Measurements from ENCODE around the gene SLF2. TPM values are rescaled to one million over a fixed set of nuclear protein-coding genes. Genes with fewer than 3 reads are reported as not detected.
A peak's percentile ranks its signal among the peaks of the same experiment; 100 is the strongest.

The SLF2 gene
- total and polyA plus RNA-seq, 2 of the 13 experiments (the other 11 are each of a cell fraction or from before 2014, with no cell fraction given) = 12.2 to 48.1 TPM

DNA sequence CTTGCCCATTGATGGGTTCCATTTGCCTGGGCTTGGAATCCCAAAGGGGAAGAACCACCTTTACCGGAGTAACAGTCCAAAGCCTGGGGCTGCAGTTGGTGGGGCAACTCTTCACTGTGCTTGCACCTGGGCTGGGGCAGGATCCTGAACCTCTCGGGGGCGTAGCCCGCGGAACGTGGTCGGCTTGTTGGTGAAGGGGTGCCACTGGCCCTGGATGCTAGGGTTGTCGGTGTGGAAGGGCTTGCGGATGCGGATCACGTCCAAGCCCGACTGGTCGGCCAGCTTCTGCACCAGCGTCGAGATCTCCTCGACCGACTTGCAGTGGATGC, 73.8 kb downstream of the SLF2 start (continued):
- TF ChIP-seq, protein P1, sequence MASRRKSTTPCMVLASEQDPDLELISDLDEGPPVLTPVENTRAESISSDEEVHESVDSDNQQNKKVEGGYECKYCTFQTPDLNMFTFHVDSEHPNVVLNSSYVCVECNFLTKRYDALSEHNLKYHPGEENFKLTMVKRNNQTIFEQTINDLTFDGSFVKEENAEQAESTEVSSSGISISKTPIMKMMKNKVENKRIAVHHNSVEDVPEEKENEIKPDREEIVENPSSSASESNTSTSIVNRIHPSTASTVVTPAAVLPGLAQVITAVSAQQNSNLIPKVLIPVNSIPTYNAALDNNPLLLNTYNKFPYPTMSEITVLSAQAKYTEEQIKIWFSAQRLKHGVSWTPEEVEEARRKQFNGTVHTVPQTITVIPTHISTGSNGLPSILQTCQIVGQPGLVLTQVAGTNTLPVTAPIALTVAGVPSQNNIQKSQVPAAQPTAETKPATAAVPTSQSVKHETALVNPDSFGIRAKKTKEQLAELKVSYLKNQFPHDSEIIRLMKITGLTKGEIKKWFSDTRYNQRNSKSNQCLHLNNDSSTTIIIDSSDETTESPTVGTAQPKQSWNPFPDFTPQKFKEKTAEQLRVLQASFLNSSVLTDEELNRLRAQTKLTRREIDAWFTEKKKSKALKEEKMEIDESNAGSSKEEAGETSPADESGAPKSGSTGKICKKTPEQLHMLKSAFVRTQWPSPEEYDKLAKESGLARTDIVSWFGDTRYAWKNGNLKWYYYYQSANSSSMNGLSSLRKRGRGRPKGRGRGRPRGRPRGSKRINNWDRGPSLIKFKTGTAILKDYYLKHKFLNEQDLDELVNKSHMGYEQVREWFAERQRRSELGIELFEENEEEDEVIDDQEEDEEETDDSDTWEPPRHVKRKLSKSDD (CRISPR knock-in tag; IDR thresholded peaks at IDR 0.05; ENCODE audit: low read depth) = no peak
- TF ChIP-seq MED1 (CRISPR knock-in tag; IDR thresholded peaks at IDR 0.05) = peak; percentile 10; the same call in 1 of the 2 replicates
- TF ChIP-seq, protein P2, sequence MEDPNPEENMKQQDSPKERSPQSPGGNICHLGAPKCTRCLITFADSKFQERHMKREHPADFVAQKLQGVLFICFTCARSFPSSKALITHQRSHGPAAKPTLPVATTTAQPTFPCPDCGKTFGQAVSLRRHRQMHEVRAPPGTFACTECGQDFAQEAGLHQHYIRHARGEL (CRISPR knock-in tag; IDR thresholded peaks at IDR 0.05) = peak; percentile 81; the same call in 1 of the 2 replicates
- TF ChIP-seq KMT2A (CRISPR knock-in tag; IDR thresholded peaks at IDR 0.05) = no peak
- TF ChIP-seq ZNF792 (CRISPR knock-in tag; IDR thresholded peaks at IDR 0.05) = peak; percentile 28; the same call in 1 of the 2 replicates
- TF ChIP-seq ZC3H4 (CRISPR knock-in tag; IDR thresholded peaks at IDR 0.05; ENCODE audit: borderline replicate concordance) = no peak
- 0 out of 2 replicates have a peak, but pooled peaks have one; percentile 4 for TF ChIP-seq ZNF629 (CRISPR knock-in tag; conservative IDR thresholded peaks at IDR 0.05)
- TF ChIP-seq PTBP1 (IDR thresholded peaks at IDR 0.05; ENCODE audit: low read depth, low read length, poor library complexity, severe bottlenecking) = no peak
- peak; percentile 30; the same call in 1 of the 2 replicates for TF ChIP-seq REL (CRISPR knock-in tag; conservative IDR thresholded peaks at IDR 0.05)
- no peak for TF ChIP-seq SIX1 (CRISPR knock-in tag; IDR thresholded peaks at IDR 0.05; ENCODE audit: borderline replicate concordance)
- 0 out of 2 replicates have a peak, but pooled peaks have one; percentile 23 for TF ChIP-seq KAT7 (CRISPR knock-in tag; IDR thresholded peaks at IDR 0.05; ENCODE audit: borderline replicate concordance)
- 0 out of 2 replicates have a peak, but pooled peaks have one; percentile 3 for TF ChIP-seq FOXO1 (CRISPR knock-in tag; IDR thresholded peaks at IDR 0.05)
- 0 out of 2 replicates have a peak, but pooled peaks have one; percentile 26 for TF ChIP-seq ZNF790 (CRISPR knock-in tag; IDR thresholded peaks at IDR 0.05; ENCODE audit: borderline replicate concordance)
- TF ChIP-seq, protein P3, sequence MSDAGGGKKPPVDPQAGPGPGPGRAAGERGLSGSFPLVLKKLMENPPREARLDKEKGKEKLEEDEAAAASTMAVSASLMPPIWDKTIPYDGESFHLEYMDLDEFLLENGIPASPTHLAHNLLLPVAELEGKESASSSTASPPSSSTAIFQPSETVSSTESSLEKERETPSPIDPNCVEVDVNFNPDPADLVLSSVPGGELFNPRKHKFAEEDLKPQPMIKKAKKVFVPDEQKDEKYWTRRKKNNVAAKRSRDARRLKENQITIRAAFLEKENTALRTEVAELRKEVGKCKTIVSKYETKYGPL (CRISPR knock-in tag; IDR thresholded peaks at IDR 0.05) = peak; percentile 9; the same call in 1 of the 2 replicates
- 0 out of 2 replicates have a peak, but pooled peaks have one; percentile 4 for TF ChIP-seq ZNF598 (CRISPR knock-in tag; IDR thresholded peaks at IDR 0.05; ENCODE audit: borderline replicate concordance)
- 0 out of 2 replicates have a peak, but pooled peaks have one; percentile 5 for TF ChIP-seq MIER2 (CRISPR knock-in tag; IDR thresholded peaks at IDR 0.05)
- TF ChIP-seq RARG (CRISPR knock-in tag; IDR thresholded peaks at IDR 0.05; ENCODE audit: low read depth) = no peak
- no peak for TF ChIP-seq ZKSCAN5 (CRISPR knock-in tag; IDR thresholded peaks at IDR 0.05)
- TF ChIP-seq ZNF263 (CRISPR knock-in tag; IDR thresholded peaks at IDR 0.05) = 0 out of 2 replicates have a peak, but pooled peaks have one; percentile 10
- TF ChIP-seq SIN3A (IDR thresholded peaks at IDR 0.05; ENCODE audit: borderline replicate concordance, low read depth, low read length) = peak; percentile 38; the same call in 1 of the 2 replicates
- 0 out of 2 replicates have a peak, but pooled peaks have one; percentile 17 for TF ChIP-seq MIER3 (CRISPR knock-in tag; IDR thresholded peaks at IDR 0.05; ENCODE audit: borderline replicate concordance)
- TF ChIP-seq IRX3 (CRISPR knock-in tag; IDR thresholded peaks at IDR 0.05; ENCODE audit: borderline replicate concordance, low read depth) = peak; percentile 67; the same call in 1 of the 2 replicates
- TF ChIP-seq PHF5A (CRISPR knock-in tag; IDR thresholded peaks at IDR 0.05; ENCODE audit: low read depth, unreplicated experiment) = peak; percentile 81
- TF ChIP-seq, protein P4, sequence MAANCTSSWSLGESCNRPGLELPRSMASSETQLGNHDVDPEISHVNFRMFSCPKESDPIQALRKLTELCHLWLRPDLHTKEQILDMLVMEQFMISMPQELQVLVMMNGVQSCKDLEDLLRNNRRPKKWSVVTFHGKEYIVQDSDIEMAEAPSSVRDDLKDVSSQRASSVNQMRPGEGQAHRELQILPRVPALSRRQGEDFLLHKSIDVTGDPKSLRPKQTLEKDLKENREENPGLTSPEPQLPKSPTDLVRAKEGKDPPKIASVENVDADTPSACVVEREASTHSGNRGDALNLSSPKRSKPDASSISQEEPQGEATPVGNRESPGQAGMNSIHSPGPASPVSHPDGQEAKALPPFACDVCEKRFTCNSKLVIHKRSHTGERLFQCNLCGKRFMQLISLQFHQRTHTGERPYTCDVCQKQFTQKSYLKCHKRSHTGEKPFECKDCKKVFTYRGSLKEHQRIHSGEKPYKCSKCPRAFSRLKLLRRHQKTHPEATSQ (CRISPR knock-in tag; IDR thresholded peaks at IDR 0.05; ENCODE audit: borderline replicate concordance) = 0 out of 2 replicates have a peak, but pooled peaks have one; percentile 53
- TF ChIP-seq, protein P5, sequence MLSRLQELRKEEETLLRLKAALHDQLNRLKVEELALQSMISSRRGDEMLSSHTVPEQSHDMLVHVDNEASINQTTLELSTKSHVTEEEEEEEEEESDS (CRISPR knock-in tag; IDR thresholded peaks at IDR 0.05; ENCODE audit: borderline replicate concordance) = 0 out of 2 replicates have a peak, but pooled peaks have one; percentile 19
- no peak for TF ChIP-seq HDAC2 (CRISPR knock-in tag; IDR thresholded peaks at IDR 0.05)
- 0 out of 2 replicates have a peak, but pooled peaks have one; percentile 34 for TF ChIP-seq ZNF768 (CRISPR knock-in tag; IDR thresholded peaks at IDR 0.05)

Measured in HepG2 (cell line).